ENCODE results near the gene ANKRD63. TPM values are rescaled to one million over a fixed set of nuclear protein-coding genes. Genes with fewer than 3 reads are reported as not detected.

The ANKRD63 gene
- total and polyA plus RNA-seq, 10 of the 15 experiments (the other 5 are each of a cell fraction or from before 2014, with no cell fraction given), result not detected

- POLR2A ChIA-PET, result interaction anchor here (1.0 kb wide), 1 partner anchor 228 kb away, joined by 3 read pairs; no protein-coding TSS in a partner anchor
- SMC1A ChIA-PET (ENCODE audit: uncharacterized antibody, unreplicated experiment), result interaction anchor here (1.0 to 6.4 kb wide), 10 partner anchors 34 to 488 kb away, joined by 3 to 98 read pairs (median 4); no protein-coding TSS in a partner anchor
- 59% methylated on average over 5 of the region's 5 CpGs for WGBS (ENCODE audit: insufficient coverage, insufficient replicate concordance, low lambda C conversion rate, missing lambda C conversion rate)
- Histone ChIP-seq H3K4me1 (ENCODE audit: control insufficient read depth, insufficient read depth, low read length) (peaks cover 6% of the 10 kb centered on the region), H3K4me3 (no peak overlapping the region), H3K9me3 (replicated peaks; ENCODE audit: control insufficient read depth, insufficient read depth, low read length) (no peaks in the 10 kb centered on the region), H3K27ac (ENCODE audit: control insufficient read depth, insufficient read depth) (no peak overlapping the region), H3K9ac (ENCODE audit: control insufficient read depth, insufficient read depth, low read length) (no peak overlapping the region), H3K36me3 (ENCODE audit: control insufficient read depth in 2 of 2, insufficient read depth in 2 of 2, low read length in 1 of 2) (no peaks in the 10 kb centered on the region), H4K20me1 (ENCODE audit: control insufficient read depth, insufficient read depth) (no peaks in the 10 kb centered on the region), H3K27me3 (replicated peaks in 1 of 2; ENCODE audit: control insufficient read depth in 2 of 2, insufficient read depth in 2 of 2, low read length in 1 of 2) (peaks cover 0 to 2% of the 10 kb centered on the region in 2 experiments; a peak in 3 of 4 replicates), H3K79me2 (ENCODE audit: control insufficient read depth, insufficient read depth, low read length) (no peaks in the 10 kb centered on the region), H2AFZ (ENCODE audit: control insufficient read depth, low read depth, low read length) (no peak overlapping the region), H3K4me2 (ENCODE audit: control insufficient read depth, insufficient read depth) (no peak overlapping the region)
- FAIRE-seq, result no peak
- RAD21 ChIA-PET (ENCODE audit: unreplicated experiment), result interaction anchor here (0.8 to 5.7 kb wide), 10 partner anchors 18 to 487 kb away, joined by 3 to 93 read pairs (median 14); partner anchors contain the start of genes CCDC9B and PLCB2
- intact Hi-C loops (cut with micrococcal nuclease; ENCODE audit: unreplicated experiment) (loop anchor here (2.0 to 10.0 kb wide), 4 partner anchors 147 to 489 kb away; partner anchors contain the start of gene BMF), in situ Hi-C loops (cut with MboI) (loop anchor here (5.0 to 10.0 kb wide), 3 partner anchors 37 to 491 kb away; partner anchors contain the start of gene FSIP1)
- ATAC-seq, result no peak
- DNase-seq (ENCODE audit: low read depth, low spot score), result no peak
- CTCF ChIA-PET, result interaction anchor here (0.8 to 11.7 kb wide), 24 partner anchors 9 to 491 kb away, joined by 3 to 296 read pairs (median 7); partner anchors contain the start of genes CCDC9B, INAFM2, PLCB2 and SRP14
- no TSS peak for BruUV-seq (replicated peaks)
- no peak for TF ChIP-seq SMC3 (IDR thresholded peaks at IDR 0.05; ENCODE audit: borderline replicate concordance, low read length)
- TF ChIP-seq, protein P1, sequence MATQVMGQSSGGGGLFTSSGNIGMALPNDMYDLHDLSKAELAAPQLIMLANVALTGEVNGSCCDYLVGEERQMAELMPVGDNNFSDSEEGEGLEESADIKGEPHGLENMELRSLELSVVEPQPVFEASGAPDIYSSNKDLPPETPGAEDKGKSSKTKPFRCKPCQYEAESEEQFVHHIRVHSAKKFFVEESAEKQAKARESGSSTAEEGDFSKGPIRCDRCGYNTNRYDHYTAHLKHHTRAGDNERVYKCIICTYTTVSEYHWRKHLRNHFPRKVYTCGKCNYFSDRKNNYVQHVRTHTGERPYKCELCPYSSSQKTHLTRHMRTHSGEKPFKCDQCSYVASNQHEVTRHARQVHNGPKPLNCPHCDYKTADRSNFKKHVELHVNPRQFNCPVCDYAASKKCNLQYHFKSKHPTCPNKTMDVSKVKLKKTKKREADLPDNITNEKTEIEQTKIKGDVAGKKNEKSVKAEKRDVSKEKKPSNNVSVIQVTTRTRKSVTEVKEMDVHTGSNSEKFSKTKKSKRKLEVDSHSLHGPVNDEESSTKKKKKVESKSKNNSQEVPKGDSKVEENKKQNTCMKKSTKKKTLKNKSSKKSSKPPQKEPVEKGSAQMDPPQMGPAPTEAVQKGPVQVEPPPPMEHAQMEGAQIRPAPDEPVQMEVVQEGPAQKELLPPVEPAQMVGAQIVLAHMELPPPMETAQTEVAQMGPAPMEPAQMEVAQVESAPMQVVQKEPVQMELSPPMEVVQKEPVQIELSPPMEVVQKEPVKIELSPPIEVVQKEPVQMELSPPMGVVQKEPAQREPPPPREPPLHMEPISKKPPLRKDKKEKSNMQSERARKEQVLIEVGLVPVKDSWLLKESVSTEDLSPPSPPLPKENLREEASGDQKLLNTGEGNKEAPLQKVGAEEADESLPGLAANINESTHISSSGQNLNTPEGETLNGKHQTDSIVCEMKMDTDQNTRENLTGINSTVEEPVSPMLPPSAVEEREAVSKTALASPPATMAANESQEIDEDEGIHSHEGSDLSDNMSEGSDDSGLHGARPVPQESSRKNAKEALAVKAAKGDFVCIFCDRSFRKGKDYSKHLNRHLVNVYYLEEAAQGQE (IDR thresholded peaks at IDR 0.05; ENCODE audit: low read depth, low read length), result no peak
- TF ChIP-seq YBX1 (IDR thresholded peaks at IDR 0.05), result no peak
- no peak for TF ChIP-seq ZSCAN29 (IDR thresholded peaks at IDR 0.05)
- TF ChIP-seq KAT2A (conservative IDR thresholded peaks at IDR 0.05; ENCODE audit: control insufficient read depth, low read depth, low read length), result no peak
- TF ChIP-seq FOXK2 (IDR thresholded peaks at IDR 0.05), result no peak
- no peak for TF ChIP-seq POLR2A (IDR thresholded peaks at IDR 0.05; ENCODE audit: low read depth, low read length)
- TF ChIP-seq STAT3 (IDR thresholded peaks at IDR 0.05; ENCODE audit: low read depth, low read length), result no peak
Observed at GRCh38 chr15:40275523-40275922, 7.3 kb downstream of the ANKRD63 start.

Measured in GM12878 (cell line).